Right lobe of liver (tissue), 4 donors: ENCODE data around the gene SPON1.

Experiments used
- POLR2A ChIP-seq: fragments of 450-650 bp; IDR thresholded peaks from one replicate; pipeline ENCODE4 v1.6.1; 2017; ENCODE audit warnings: antibody characterized with exemption, mild to moderate bottlenecking
- TF ChIP-seq, protein P1 (sequence below), 4 donors: fragments of 200-600 bp in 3 of 4; fragments of 450-650 bp in 1 of 4; IDR thresholded peaks; one replicate each; pipeline versions ENCODE4 v1.5.1 to v1.8.0; 2016 to 2022; ENCODE audit warnings: antibody characterized with exemption in 4 of 4, mild to moderate bottlenecking in 2 of 4
- donor health status: DM: no; HTN: no; CAD: no.
- donor health status: DM: no; HTN: no; CAD: no.
- donor health status: DM: no; HTN: yes; CAD: no.

GRCh38 chr11:13941775-13942174, 20.7 kb upstream of the SPON1 start:
- TF ChIP-seq, protein P1, sequence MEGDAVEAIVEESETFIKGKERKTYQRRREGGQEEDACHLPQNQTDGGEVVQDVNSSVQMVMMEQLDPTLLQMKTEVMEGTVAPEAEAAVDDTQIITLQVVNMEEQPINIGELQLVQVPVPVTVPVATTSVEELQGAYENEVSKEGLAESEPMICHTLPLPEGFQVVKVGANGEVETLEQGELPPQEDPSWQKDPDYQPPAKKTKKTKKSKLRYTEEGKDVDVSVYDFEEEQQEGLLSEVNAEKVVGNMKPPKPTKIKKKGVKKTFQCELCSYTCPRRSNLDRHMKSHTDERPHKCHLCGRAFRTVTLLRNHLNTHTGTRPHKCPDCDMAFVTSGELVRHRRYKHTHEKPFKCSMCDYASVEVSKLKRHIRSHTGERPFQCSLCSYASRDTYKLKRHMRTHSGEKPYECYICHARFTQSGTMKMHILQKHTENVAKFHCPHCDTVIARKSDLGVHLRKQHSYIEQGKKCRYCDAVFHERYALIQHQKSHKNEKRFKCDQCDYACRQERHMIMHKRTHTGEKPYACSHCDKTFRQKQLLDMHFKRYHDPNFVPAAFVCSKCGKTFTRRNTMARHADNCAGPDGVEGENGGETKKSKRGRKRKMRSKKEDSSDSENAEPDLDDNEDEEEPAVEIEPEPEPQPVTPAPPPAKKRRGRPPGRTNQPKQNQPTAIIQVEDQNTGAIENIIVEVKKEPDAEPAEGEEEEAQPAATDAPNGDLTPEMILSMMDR (IDR thresholded peaks at IDR 0.05) = no peak
- TF ChIP-seq POLR2A = no peak
